ENCODE measurements around the gene SLC4A4.

Gene SLC4A4

GRCh38 chr4:71474731-71475130 lies 135.9 kb downstream of the SLC4A4 start:
- DNase-seq: no peak

- no peak for DNase-seq
Observed at GRCh38 chr4:71476240-71476639, 137.4 kb downstream of the SLC4A4 start.

- DNase-seq: no peak
Observed at GRCh38 chr4:71486550-71487343, 147.9 kb downstream of the SLC4A4 start.

- DNase-seq: no peak
Observed at GRCh38 chr4:71487344-71487920, 148.6 kb downstream of the SLC4A4 start.

- DNase-seq: no peak
Observed at GRCh38 chr4:71494539-71494938, 155.7 kb downstream of the SLC4A4 start.

GRCh38 chr4:71495454-71495853 lies 156.6 kb downstream of the SLC4A4 start:
- no peak for DNase-seq

- no peak for DNase-seq
Observed at GRCh38 chr4:71497078-71497477, 158.3 kb downstream of the SLC4A4 start.

- no peak for DNase-seq
Observed at GRCh38 chr4:71498002-71498401, 159.2 kb downstream of the SLC4A4 start.

GRCh38 chr4:71498625-71499024 lies 159.8 kb downstream of the SLC4A4 start:
- DNase-seq: no peak

GRCh38 chr4:71501992-71502391 lies 163.2 kb downstream of the SLC4A4 start:
- no peak for DNase-seq

GRCh38 chr4:71518283-71518989 lies 179.6 kb downstream of the SLC4A4 start:
- no peak for DNase-seq

GRCh38 chr4:71520308-71520707 lies 181.5 kb downstream of the SLC4A4 start:
- DNase-seq: no peak

GRCh38 chr4:71520850-71521249 lies 182.0 kb downstream of the SLC4A4 start:
- no peak for DNase-seq

- no peak for DNase-seq
Observed at GRCh38 chr4:71524756-71525155, 185.9 kb downstream of the SLC4A4 start.

GRCh38 chr4:71526637-71527406 lies 188.0 kb downstream of the SLC4A4 start:
- DNase-seq: no peak

GRCh38 chr4:71532407-71532806 lies 193.6 kb downstream of the SLC4A4 start:
- no peak for DNase-seq

GRCh38 chr4:71533121-71533520 lies 194.3 kb downstream of the SLC4A4 start:
- DNase-seq: no peak

- DNase-seq: no peak
Observed at GRCh38 chr4:71537551-71538065, 198.8 kb downstream of the SLC4A4 start.

GRCh38 chr4:71538528-71538927 lies 199.7 kb downstream of the SLC4A4 start:
- no peak for DNase-seq

- DNase-seq: no peak
Observed at GRCh38 chr4:71540749-71541269, 202.0 kb downstream of the SLC4A4 start.

- no peak for DNase-seq
Observed at GRCh38 chr4:71541541-71541940, 202.7 kb downstream of the SLC4A4 start.

- no peak for DNase-seq
Observed at GRCh38 chr4:71545168-71545567, 206.3 kb downstream of the SLC4A4 start.

Measured in left hindlimb (tissue), 1 donor.